GM21367 (cell line): ENCODE measurements around the gene DHX38.

Source experiments
- ATAC-seq: cut with Tn5 transposase; IDR thresholded peaks from one replicate; pipeline ENCODE4 v1.9.1; 2021; ENCODE audit not compliant: unreplicated experiment

DHX38 gene

GRCh38 chr16:72120026-72120425, 26.4 kb downstream of the DHX38 start:
- no peak for ATAC-seq

- ATAC-seq = no peak
These were observed 28.7 kb downstream of the DHX38 start for GRCh38 chr16:72122308-72122707.

DNA sequence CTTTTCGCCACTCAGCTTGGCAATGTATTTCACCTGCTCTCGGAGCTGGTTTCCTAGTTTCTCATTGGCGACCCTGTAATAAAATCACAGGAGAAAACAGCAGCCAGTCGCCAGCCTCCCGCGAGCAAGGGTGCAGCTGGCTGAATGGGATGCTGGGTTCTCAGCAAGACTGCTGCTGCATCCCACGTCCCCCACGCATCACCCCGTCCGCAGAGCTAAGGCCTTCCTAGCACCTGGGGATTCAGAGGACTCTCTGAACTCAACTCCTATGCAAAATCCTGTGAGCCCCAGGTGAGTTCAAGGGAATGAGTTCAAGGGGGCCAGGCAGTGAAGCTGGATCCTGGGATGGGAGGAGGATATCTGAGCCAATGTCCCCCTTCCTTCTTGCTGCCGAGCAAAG, 29.3 kb downstream of the DHX38 start:
- ATAC-seq = no peak

DNA sequence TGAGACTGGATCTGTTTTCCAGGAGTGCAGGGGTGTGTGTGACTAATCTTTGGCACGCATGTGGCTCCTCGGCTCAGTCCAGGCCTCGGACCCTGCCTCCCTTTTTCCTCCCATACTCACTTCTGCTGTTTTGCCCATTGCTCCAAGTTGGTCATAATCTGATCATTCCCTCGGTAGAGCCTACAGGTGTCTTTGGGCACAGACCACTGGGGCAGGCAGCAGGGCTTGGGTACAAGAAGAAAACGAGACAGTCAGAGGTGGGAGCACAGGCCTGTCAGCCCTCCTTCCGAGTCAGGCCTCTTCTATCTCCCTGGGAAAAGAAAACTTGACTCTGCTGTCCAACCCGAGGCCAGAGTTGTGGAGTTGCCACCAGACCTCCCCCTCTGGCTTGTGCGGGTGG, 29.8 kb downstream of the DHX38 start:
- no peak for ATAC-seq

DNA sequence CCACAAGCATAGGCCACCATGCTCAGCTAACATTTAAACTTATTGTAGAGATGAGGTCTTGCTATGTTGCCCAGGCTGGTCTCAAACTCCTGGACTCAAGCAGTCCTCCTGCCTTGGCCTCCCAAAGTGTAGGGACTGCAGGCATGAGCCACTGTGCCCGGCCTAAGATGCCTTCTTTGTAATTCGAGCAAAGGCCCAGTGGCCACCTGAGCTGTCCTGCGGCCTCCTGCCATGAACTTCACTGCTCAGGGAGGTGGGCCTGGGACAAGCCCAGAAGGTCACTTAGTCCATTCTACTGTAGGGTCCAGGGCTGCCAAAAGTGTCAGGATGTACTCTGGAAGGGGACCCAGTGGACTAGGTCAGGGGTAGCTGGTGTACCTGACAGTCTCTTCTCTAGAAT, 30.5 kb downstream of the DHX38 start:
- ATAC-seq = no peak

DNA sequence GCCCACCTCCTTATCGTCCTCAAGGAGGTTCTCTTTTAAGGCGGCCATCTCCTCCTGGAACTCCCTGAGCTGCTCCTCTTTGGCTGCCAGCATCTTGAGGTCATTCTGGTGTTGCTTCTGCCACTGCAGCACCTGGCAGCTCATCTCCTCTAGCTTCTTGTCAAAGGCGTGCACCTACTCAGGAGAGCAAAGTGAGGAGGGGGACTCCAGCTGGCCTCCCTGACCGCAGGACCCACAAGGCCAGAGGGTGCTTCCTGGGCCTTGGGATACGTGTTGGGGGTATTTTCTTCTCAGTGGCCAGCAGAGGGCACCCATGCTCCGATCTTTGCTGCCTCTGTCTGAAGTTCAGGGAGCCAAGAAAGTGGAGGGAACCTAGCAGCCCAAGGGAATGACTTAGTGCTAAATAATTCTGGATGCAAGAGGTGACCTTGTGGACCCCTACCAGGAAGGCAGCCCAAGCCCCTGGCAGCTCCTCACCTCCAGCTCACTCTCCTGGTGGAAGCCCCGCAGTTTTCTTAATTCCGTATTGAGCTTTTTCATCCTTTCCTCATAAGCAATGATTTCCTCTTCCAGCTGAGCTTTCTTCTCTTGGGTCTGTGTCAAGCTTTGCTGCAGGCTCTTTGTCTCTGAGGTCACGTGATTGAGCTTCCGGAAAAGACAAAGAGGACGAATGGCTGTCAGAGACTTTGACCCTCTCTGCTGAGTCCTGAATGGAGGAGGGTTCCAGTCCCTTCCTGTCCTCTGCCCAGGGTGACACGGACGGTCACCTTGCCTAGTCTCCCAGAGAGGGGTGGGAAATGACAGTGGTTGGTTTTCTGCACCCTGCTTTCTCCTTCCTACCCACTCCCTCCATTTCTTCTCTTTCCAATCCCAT, 31.4 kb downstream of the DHX38 start:
- ATAC-seq = no peak

DNA sequence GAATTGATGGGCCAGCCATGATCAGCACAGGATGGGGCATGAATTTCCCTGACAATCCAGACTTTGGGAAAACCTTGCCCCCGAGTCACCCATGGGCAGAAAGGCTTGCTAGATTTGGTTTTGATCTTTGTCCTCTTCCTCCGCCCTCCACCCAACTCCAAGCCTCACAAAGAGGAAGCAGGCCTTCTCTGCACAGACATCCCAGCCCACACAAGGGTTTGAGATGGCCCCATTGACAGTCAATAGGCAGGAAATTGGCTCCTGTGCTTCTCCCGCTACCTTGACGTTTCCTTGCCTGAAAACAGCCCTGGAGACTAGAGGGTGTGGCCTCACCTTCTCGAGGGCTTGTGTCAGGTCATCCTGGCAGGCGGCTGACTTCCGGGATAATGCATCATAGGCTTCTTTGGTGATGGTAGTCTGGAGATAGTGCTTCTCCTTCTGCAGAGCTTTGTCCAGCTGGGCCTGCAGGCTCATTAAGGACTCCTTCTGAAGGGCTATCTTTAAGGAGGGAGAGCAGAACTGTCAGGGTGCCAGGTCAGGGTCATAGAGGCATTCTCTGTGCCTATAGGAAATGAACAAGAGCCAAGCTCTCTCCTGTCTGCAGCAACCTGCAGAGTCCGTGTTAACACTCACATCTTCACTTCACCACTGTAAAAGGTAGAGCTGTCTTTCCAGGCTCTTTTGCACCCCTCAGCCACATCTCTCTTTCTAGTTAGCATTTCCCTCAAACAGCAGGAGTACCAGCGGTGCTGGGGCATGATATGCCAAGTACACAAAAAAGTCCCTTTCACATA, 32.2 kb downstream of the DHX38 start:
- no peak for ATAC-seq

GRCh38 chr16:72126429-72126765, 32.8 kb downstream of the DHX38 start:
- no peak for ATAC-seq

GRCh38 chr16:72128701-72129100, 35.1 kb downstream of the DHX38 start:
- no peak for ATAC-seq

- ATAC-seq = no peak
These were observed 36.5 kb downstream of the DHX38 start for GRCh38 chr16:72129976-72130656.

- ATAC-seq = no peak
These were observed 37.4 kb downstream of the DHX38 start for GRCh38 chr16:72131036-72131435.

DNA sequence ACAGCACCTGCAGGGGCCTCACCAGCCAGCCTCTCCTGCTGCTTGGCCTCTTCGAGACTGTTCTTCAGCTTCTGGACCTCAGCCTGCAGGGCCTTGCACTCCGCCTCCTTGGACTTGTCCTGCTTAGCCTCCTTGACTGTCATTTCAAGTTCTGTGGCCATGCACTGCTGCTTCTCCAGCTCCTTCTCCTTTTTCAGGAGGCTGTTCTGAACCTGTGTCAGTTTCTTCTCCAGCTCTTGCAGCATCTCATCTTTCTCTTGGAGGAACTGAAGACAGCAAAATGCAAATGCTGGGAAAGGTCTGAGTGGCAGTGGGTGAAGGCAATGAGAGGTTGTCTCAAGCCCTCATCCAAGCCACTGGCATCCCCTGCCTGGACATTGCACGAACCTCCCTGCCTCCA, 39.1 kb downstream of the DHX38 start:
- no peak for ATAC-seq

DNA sequence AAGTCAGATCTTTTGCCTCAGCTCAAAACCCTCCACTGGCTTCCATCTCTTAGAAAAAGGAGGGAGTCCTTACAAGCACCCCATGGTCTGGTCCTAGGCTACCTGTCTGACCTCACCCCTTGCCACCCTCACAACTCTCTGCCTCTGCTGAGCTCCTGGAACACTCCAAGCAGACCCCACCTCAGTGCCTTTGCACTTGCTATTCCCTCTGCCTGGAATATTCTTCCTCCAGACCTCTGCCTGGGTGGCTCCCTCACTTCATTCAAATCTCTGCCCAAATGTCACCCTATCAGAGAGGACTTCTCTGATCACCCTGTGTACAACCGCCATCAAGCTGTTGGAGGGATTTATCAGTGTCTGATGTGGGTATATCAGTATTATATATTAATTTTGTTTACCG, 40.9 kb downstream of the DHX38 start:
- ATAC-seq = no peak

GRCh38 chr16:72137380-72138063, 43.9 kb downstream of the DHX38 start:
- no peak for ATAC-seq

DNA sequence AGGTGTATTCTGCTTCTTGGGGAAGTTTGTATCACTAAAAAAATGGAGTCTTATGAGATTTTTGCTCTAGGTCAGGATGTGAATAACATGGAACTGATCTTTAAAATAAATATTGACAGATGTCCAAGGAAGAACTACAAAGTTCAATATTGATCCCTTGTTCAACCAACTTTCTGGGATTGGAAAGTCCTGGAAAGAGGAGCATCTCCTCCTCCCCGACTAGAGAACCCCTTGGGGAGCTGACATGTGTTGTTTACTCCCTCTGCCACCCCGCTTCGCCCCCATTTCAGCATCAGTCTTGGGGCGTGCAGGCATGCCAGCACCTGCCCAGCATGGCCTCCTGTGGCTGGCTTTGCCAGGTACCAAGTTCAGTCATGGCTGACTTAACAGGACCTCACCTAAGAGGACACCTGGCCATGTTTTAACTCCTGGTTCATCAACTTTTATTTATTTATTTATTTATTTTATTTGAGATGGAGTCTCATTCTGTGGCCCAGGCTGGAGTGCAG, 44.5 kb downstream of the DHX38 start:
- ATAC-seq = no peak

DNA sequence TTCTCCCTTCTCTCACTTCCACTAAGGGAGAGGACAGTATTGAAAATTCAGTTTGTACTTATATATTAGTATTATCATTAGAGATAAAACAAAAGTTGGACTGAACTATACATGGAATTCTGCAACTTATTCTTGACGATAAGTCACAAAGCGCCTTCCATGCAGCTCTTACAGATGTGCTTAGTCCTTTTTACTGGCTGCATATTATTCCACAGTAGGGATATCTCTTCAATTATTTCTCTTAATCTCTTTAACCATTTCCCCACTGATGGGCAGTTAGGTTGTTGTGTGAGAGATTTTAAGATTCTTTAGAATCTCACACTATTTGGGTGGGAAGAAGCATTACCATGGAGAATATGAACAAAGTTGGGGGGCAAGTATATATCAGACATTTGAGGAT, 46.3 kb downstream of the DHX38 start:
- ATAC-seq = no peak

GRCh38 chr16:72142476-72142875, 48.8 kb downstream of the DHX38 start:
- no peak for ATAC-seq

DNA sequence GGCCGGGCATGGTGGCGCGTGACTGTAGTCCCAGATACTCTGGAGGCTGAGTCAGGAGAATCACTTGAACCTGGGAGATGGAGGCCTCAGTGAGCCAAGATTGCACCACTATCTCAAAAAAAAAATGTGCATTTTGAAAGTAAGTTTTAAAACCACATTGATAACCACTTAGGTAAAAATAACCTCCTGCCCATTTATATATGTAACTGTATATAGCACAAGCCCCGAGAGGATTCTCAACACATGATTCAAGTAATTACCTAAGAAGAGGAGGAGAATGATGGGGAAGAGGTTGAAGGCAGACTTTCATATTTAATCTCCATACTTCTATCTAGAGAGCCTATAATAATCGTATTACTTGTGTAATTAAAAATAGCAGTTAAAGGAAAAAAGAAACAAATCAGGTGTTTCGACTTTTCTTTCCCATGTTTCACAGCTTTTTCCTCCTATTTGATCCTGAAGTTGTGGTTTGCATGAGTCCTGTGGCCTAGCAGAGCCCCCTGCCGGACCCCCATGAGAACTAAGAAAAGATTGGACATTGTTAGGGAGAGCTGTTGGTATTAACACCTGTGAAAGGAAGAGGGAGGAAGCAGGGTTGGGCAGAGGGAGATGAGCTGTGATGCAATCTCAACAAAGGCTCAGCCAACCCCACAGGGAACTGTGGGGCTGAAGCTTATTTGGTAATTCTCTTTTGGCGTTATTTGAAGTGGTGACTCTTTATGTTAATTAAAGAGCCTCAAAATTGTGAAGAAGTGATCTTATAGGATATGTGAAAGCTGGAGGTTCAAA, 56.2 kb downstream of the DHX38 start:
- no peak for ATAC-seq

DNA sequence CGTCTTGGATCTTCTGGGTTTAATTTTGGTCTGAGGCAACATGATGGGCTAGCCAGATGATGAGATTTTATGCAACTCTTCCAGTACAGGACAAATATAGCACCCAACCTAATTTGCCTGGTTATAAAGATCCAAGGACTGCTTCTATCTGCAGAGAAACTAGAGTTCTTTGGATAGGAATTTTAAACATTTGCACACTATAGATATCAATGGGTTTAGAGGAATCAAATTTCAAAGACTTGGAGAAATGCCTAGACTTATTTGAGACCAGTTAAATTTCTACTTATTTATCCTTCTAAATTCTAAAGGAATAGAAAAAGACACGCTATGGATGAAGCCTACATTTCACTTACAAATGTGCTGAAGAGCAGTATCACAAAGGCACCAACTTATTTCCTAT, 65.7 kb downstream of the DHX38 start:
- no peak for ATAC-seq

GRCh38 chr16:72159801-72160200, 66.2 kb downstream of the DHX38 start:
- ATAC-seq = no peak
